IPS-18a (cell line): Measurements from ENCODE around the gene NARS2.
"Not testable (repeated sequence)": the region's sequence is repeated elsewhere in the genome, so short reads cannot be mapped to it uniquely, and the experiment has no call there.

Experiments used
- H3K27ac ChIP-seq: one replicate; pipeline ENCODE4 v1.5.1; 2013; ENCODE audit warnings: low read length
- H3K27me3 ChIP-seq: one replicate; pipeline ENCODE4 v1.6.1; 2013; ENCODE audit warnings: mild to moderate bottlenecking, low read length; ENCODE audit not compliant: control insufficient read depth, insufficient read depth
- H3K36me3 ChIP-seq: one replicate; pipeline ENCODE4 v1.6.1; 2013; ENCODE audit warnings: low read depth, low read length; ENCODE audit not compliant: control insufficient read depth
- H3K4me1 ChIP-seq: one replicate; pipeline ENCODE4 v1.6.1; 2013; ENCODE audit warnings: low read depth, low read length; ENCODE audit not compliant: control insufficient read depth
- H3K4me3 ChIP-seq: one replicate; pipeline ENCODE4 v1.5.1; 2013; ENCODE audit warnings: low read length
- H3K9ac ChIP-seq: one replicate; pipeline ENCODE4 v1.6.1; 2013; ENCODE audit warnings: mild to moderate bottlenecking, low read length, moderate library complexity
- H3K9me3 ChIP-seq: one replicate; pipeline ENCODE4 v1.6.1; 2013; ENCODE audit warnings: low read depth, low read length; ENCODE audit not compliant: control insufficient read depth

NARS2 gene

DNA sequence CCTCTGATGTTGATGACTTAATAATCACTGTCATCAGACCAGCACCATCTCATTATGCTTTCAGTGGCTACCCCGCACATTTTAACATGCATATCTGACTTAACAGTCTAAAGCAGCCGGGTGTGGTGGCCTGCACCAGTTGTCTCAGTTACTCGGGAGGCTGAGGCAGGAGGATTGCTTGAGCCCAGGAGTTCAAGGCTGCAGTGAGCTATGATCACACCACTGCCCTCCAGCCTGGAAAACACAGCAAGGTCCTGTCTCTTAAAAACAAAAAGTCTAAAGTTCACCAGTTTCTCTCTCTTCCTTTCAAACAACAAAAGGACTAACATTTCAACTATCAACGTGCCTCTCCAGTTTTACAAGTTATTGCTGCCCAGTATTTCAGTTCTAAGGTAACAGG is 101.8 kb downstream of the NARS2 start:
- Histone ChIP-seq H3K36me3 (no peaks in the 10 kb centered on the region), H3K9ac (no peak overlapping the region), H3K27ac (no peak overlapping the region), H3K27me3 (no peaks in the 10 kb centered on the region), H3K9me3 (no peaks in the 10 kb centered on the region), H3K4me1 (peaks cover 4% of the 10 kb centered on the region), H3K4me3 (no peak overlapping the region)

- no peak overlapping the region for H3K4me3 ChIP-seq
- H3K27me3 ChIP-seq = no peaks in the 10 kb centered on the region
- no peak overlapping the region for H3K27ac ChIP-seq
- H3K9ac ChIP-seq = no peak overlapping the region
- peaks cover 4% of the 10 kb centered on the region for H3K4me1 ChIP-seq
- H3K9me3 ChIP-seq = no peaks in the 10 kb centered on the region
- H3K36me3 ChIP-seq = no peaks in the 10 kb centered on the region
Measured at GRCh38 chr11:78472382-78472781, 102.3 kb downstream of the NARS2 start.

DNA sequence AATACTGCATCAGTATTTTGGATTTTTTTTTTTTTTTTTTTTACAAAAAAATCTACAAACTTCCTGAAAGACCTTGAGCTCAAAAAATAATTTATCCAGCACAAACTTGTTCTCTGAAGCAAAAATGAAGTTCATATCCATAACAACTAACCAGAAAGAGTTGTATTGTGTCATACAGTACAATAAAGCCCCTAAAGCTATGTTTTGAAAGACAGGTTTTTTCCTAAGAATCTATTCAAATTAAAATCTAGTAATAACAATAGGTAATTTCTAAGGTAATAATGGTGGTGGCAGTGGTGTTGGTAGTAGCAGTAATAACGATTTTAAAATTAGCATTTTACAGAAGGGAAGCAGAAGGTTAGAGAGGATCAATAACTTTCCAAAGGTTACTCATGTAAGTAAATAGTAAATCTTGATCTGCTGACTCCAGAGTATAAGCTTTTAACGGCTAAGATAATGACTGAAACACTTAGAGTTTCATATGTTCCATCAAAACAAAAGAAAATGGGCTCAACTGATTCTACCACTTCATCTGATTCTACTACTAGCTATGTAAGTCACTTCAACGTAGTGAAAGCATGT is 103.7 kb downstream of the NARS2 start:
- H3K36me3 ChIP-seq = no peaks in the 10 kb centered on the region
- H3K4me3 ChIP-seq = no peak overlapping the region
- no peak overlapping the region for H3K9ac ChIP-seq
- H3K27ac ChIP-seq = no peak overlapping the region
- no peaks in the 10 kb centered on the region for H3K27me3 ChIP-seq
- no peaks in the 10 kb centered on the region for H3K9me3 ChIP-seq
- H3K4me1 ChIP-seq = peaks cover 4% of the 10 kb centered on the region

DNA sequence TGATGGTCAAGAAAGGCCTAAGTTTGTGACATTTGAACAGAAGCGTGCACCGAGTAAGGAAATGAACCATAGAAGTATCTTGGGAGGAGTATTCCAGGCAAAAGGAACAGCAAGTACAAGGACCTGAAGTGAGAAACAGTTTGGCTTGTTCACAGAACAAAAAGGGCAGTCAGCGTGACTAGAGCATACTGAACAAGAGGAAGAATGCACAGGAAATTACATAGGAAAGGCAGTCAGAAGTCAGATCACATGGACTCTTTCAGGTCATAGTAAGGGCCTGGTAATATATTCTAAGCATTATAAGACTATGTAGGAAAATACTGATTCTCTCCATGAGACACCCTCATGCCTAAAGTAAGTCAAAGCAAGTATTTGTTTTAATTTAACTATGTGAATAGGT is 104.8 kb downstream of the NARS2 start:
- Histone ChIP-seq H3K9me3 (no peaks in the 10 kb centered on the region), H3K4me1 (peaks cover 4% of the 10 kb centered on the region), H3K27me3 (no peaks in the 10 kb centered on the region), H3K36me3 (no peaks in the 10 kb centered on the region), H3K4me3 (no peak overlapping the region), H3K27ac (no peak overlapping the region), H3K9ac (no peak overlapping the region)

DNA sequence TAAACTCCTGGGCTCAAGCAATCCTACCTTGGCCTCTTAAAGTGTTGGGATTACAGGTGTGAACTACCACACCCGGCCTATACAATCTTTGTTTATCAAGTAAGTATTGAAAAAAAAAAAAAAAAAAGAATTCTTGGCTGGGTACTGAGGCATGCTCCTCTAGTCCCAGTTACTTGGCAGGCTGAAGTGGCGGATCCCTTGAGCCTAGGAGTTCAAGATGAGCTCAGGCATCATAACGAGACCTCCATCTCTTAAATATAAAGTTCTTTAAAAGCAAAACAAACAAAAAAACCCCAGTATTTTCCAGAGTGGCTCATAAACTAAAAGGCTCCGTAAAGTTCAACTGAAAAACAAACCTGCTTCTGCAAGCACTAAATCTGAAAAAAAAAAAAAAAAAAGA is 106.7 kb downstream of the NARS2 start:
- Histone ChIP-seq H3K9me3 (no peaks in the 10 kb centered on the region), H3K4me1 (peaks cover 4% of the 10 kb centered on the region), H3K27me3 (no peaks in the 10 kb centered on the region), H3K4me3 (no peak overlapping the region), H3K9ac (no peak overlapping the region), H3K27ac (no peak overlapping the region), H3K36me3 (peaks cover 5% of the 10 kb centered on the region)

GRCh38 chr11:78467370-78467769 is 107.3 kb downstream of the NARS2 start:
- peaks cover 4% of the 10 kb centered on the region for H3K4me1 ChIP-seq
- peaks cover 5% of the 10 kb centered on the region for H3K36me3 ChIP-seq
- H3K4me3 ChIP-seq = no peak overlapping the region
- no peak overlapping the region for H3K9ac ChIP-seq
- no peaks in the 10 kb centered on the region for H3K9me3 ChIP-seq
- no peak overlapping the region for H3K27ac ChIP-seq
- H3K27me3 ChIP-seq = no peaks in the 10 kb centered on the region

DNA sequence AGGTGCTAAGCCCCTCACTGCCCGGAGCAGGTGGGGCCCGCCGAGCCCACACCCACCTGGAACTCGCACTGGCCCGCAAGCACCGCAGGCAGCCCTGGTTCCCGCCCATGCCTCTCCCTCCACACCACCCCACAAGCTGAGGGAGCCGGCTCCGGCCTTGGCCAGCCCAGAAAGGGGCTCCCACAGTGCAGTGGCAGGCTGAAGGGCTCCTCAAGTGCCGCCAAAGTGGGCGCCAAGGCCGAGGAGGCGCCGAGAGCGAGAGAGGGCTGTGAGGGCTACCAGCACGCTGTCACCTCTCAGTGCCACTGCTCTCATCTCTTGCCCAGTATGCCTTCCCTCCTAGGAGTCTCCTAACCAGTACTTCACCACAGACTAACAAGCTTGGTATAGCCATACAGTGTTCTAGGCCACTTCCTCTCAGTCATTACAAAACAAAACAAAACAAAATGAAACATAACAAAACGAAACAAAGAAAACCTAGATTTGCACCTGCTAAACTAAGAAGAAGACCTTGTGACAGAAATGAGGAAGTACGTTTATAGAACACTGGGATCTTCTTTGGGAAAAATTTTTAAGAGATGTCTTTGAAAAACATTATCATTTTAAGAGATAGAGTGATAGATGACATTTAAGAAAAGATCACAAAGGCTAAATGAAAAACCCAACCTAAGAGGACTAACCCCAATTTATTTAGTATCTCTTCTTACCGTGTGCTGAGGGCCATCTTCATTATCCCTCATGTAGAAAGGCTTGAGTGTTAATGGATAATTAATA is 109.3 kb downstream of the NARS2 start:
- Histone ChIP-seq H3K27me3 (no peaks in the 10 kb centered on the region), H3K4me3 (no peak overlapping the region), H3K9me3 (no peaks in the 10 kb centered on the region), H3K27ac (no peak overlapping the region), H3K4me1 (no peaks in the 10 kb centered on the region), H3K36me3 (peaks cover 5% of the 10 kb centered on the region), H3K9ac (no peak overlapping the region)

GRCh38 chr11:78464787-78465168 is 109.9 kb downstream of the NARS2 start:
- H3K27ac ChIP-seq, H3K9me3 ChIP-seq, H3K4me3 ChIP-seq, H3K27me3 ChIP-seq, H3K4me1 ChIP-seq, H3K9ac ChIP-seq, H3K36me3 ChIP-seq: not testable (repeated sequence)

- H3K36me3 ChIP-seq = peaks cover 9% of the 10 kb centered on the region
- H3K27ac ChIP-seq = no peak overlapping the region
- H3K4me1 ChIP-seq = no peaks in the 10 kb centered on the region
- H3K4me3 ChIP-seq = no peak overlapping the region
- no peaks in the 10 kb centered on the region for H3K9me3 ChIP-seq
- H3K27me3 ChIP-seq = no peaks in the 10 kb centered on the region
- H3K9ac ChIP-seq = no peak overlapping the region
Measured at GRCh38 chr11:78460471-78460870, 114.2 kb downstream of the NARS2 start.

DNA sequence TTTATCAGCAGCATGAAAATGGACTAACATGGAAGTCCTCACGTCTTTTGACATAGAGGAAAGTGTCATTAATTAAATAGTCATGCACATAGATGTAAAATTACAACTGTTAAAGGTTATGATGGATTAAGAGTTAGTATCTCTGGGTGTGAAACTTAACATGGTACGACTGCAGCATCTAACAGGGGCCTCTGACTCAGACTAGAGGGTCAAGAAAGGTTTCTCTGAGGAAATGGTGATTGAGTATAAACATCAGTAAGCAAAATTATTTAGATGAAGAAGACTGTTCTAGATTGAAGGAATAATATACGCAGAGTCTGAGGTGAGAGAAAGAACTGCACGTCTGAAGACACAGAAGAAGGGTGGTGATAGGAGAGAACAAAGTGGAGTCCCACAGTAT is 114.9 kb downstream of the NARS2 start:
- no peak overlapping the region for H3K9ac ChIP-seq
- H3K36me3 ChIP-seq = peaks cover 9% of the 10 kb centered on the region
- H3K27ac ChIP-seq = no peak overlapping the region
- no peak overlapping the region for H3K4me3 ChIP-seq
- no peaks in the 10 kb centered on the region for H3K27me3 ChIP-seq
- no peaks in the 10 kb centered on the region for H3K4me1 ChIP-seq
- no peaks in the 10 kb centered on the region for H3K9me3 ChIP-seq

DNA sequence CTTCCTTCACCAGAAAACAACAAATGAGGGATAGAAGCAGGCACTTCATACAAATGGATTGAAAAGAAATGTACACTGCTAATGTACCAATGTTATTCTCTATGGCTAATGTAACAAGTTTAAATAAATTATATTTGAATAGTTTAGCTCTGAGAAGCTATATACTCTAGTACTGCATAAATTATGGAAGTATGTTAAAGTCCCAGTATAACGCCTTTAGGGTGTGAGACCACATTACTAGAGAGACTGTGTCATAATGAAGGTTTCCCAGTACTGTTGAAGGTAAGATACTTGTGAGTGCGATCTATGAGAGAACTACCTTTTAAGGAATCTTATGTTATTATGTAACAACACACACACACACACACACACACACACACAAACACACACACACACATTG is 117.2 kb downstream of the NARS2 start:
- peaks cover 4% of the 10 kb centered on the region for H3K36me3 ChIP-seq
- H3K4me3 ChIP-seq = no peak overlapping the region
- H3K27ac ChIP-seq = no peak overlapping the region

More for the DNA sequence above, 117.2 kb downstream of the NARS2 start:
- H3K9me3 ChIP-seq = no peaks in the 10 kb centered on the region
- H3K4me1 ChIP-seq = no peaks in the 10 kb centered on the region
- no peaks in the 10 kb centered on the region for H3K27me3 ChIP-seq
- no peak overlapping the region for H3K9ac ChIP-seq
